Measurements from ENCODE around the gene CMYA5.
"Not testable (repeated sequence)": the region's sequence is repeated elsewhere in the genome, so short reads cannot be mapped to it uniquely, and the experiment has no call there.

CMYA5 gene

GRCh38 chr5:79774171-79774854 is 84.7 kb downstream of the CMYA5 start:
- no peak for TF ChIP-seq CTCF (IDR thresholded peaks at IDR 0.05)
- H3K4me1 ChIP-seq (ENCODE audit: control insufficient read depth in 1 of 2, insufficient read depth in 1 of 2, low read depth in 1 of 2, low read length in 1 of 2): no peaks in the 10 kb centered on the region
- H3K9me3 ChIP-seq: no peaks in the 10 kb centered on the region
- no peak overlapping the region for H3K4me3 ChIP-seq (ENCODE audit: low read depth in 1 of 2, low read length in 1 of 2)
- H3K27ac ChIP-seq: no peak overlapping the region
- no peaks in the 10 kb centered on the region for H3K27me3 ChIP-seq
- H3K36me3 ChIP-seq: no peaks in the 10 kb centered on the region

- H3K36me3 ChIP-seq: no peaks in the 10 kb centered on the region
- TF ChIP-seq CTCF (IDR thresholded peaks at IDR 0.05): no peak
- no peaks in the 10 kb centered on the region for H3K4me1 ChIP-seq (ENCODE audit: control insufficient read depth in 1 of 2, insufficient read depth in 1 of 2, low read depth in 1 of 2, low read length in 1 of 2)
- no peaks in the 10 kb centered on the region for H3K9me3 ChIP-seq
- no peak overlapping the region for H3K27ac ChIP-seq
- H3K4me3 ChIP-seq (ENCODE audit: low read depth in 1 of 2, low read length in 1 of 2): no peak overlapping the region
- no peaks in the 10 kb centered on the region for H3K27me3 ChIP-seq
Measured at GRCh38 chr5:79774855-79775237, 85.2 kb downstream of the CMYA5 start.

GRCh38 chr5:79784741-79785140 is 95.1 kb downstream of the CMYA5 start:
- H3K9me3 ChIP-seq; H3K4me3 ChIP-seq (ENCODE audit: low read depth in 1 of 2, low read length in 1 of 2); H3K4me1 ChIP-seq (ENCODE audit: control insufficient read depth in 1 of 2, insufficient read depth in 1 of 2, low read depth in 1 of 2, low read length in 1 of 2); H3K36me3 ChIP-seq; H3K27ac ChIP-seq; H3K27me3 ChIP-seq: not testable (repeated sequence)

GRCh38 chr5:79785983-79786382 is 96.3 kb downstream of the CMYA5 start:
- Histone ChIP-seq H3K27me3 (no peaks in the 10 kb centered on the region), H3K9me3 (no peaks in the 10 kb centered on the region), H3K27ac (no peak overlapping the region), H3K4me3 (ENCODE audit: low read depth in 1 of 2, low read length in 1 of 2) (no peak overlapping the region), H3K4me1 (ENCODE audit: control insufficient read depth in 1 of 2, insufficient read depth in 1 of 2, low read depth in 1 of 2, low read length in 1 of 2) (no peaks in the 10 kb centered on the region), H3K36me3 (no peaks in the 10 kb centered on the region)
- TF ChIP-seq CTCF (IDR thresholded peaks at IDR 0.05): no peak

- Histone ChIP-seq H3K9me3 (no peaks in the 10 kb centered on the region), H3K27me3 (no peaks in the 10 kb centered on the region), H3K4me3 (ENCODE audit: low read depth in 1 of 2, low read length in 1 of 2) (no peak overlapping the region), H3K4me1 (ENCODE audit: control insufficient read depth in 1 of 2, insufficient read depth in 1 of 2, low read depth in 1 of 2, low read length in 1 of 2) (no peaks in the 10 kb centered on the region), H3K27ac (no peak overlapping the region), H3K36me3 (no peaks in the 10 kb centered on the region)
- TF ChIP-seq CTCF (IDR thresholded peaks at IDR 0.05): no peak
Measured at GRCh38 chr5:79787448-79787847, 97.8 kb downstream of the CMYA5 start.

- no peaks in the 10 kb centered on the region for H3K27me3 ChIP-seq
- no peaks in the 10 kb centered on the region for H3K9me3 ChIP-seq
- H3K36me3 ChIP-seq: no peaks in the 10 kb centered on the region
- H3K4me3 ChIP-seq (ENCODE audit: low read depth in 1 of 2, low read length in 1 of 2): no peak overlapping the region
- H3K4me1 ChIP-seq (ENCODE audit: control insufficient read depth in 1 of 2, insufficient read depth in 1 of 2, low read depth in 1 of 2, low read length in 1 of 2): no peaks in the 10 kb centered on the region
- TF ChIP-seq CTCF (IDR thresholded peaks at IDR 0.05): no peak
- H3K27ac ChIP-seq: no peak overlapping the region
Measured at GRCh38 chr5:79791843-79792242, 102.2 kb downstream of the CMYA5 start.

All from neutrophil (primary cell).